Iris pigment epithelial cell (primary cell): Measurements from ENCODE around the gene CIZ1.

ENCODE experiments used
- DNase-seq: peaks from one replicate; pipeline ENCODE4 v3.0.0-alpha.2; 2011; ENCODE audit warnings: low read depth

CIZ1 gene

GRCh38 chr9:128214571-128215490 is 23.5 kb upstream of the CIZ1 start:
- DNase-seq: peak; percentile 19

GRCh38 chr9:128213746-128214497 is 22.6 kb upstream of the CIZ1 start:
- no peak for DNase-seq

DNA sequence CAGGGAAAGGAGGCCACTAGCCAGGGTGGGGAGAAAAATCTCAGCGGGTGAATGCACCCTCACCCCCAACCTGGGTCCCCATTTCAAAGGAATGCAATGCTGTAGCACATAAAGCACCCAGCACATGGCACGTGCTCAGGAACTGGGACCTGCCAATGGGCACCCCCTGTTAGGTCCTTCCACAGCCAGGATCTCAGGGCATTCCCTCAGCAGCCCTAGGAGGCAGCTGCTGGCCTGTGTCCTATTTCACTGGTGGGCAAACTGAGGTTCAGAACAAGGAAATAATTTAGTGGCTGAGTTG is 20.6 kb upstream of the CIZ1 start:
- DNase-seq: no peak

DNA sequence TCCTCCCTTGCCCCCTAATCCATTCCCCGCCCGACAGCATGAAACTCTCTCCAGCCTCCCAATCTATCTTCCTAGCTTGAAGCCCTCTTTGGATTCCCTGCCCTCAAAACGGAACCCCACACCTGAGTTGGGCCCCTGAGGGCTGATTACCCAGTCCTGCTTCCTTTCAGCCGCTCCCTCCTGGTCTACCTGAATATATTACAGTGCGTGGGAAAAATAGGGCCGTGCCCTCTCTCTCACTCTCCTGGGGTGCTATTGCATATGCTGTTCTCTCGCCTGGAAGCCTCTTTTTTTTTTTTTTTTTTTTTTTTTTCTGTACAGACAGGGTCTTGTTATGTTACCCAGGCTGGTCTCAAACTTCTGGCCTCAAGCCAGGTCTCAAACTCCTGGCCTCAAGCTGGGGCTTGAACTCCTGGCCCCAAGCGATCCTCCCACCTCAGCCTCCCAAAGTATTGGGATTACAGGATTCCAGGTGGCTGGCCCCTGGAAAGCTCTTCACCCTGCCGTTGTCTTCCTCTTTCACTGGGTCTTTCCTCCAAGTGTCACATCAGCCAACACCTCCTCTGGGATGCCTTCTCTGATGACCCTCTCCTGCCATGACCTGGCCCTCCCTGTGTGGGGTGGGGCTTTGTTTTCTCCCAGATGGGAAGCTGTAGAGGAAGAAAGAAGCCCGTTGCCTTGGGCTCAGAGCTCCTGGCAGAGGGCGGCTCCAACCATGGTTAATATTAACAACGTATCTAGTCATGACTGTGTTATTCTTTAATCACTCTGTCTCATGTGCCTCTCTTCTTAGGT is 20.0 kb upstream of the CIZ1 start:
- DNase-seq: no peak

- DNase-seq: no peak
Measured at GRCh38 chr9:128208946-128209669, 17.7 kb upstream of the CIZ1 start.

- no peak for DNase-seq
Measured at GRCh38 chr9:128208386-128208785, 17.0 kb upstream of the CIZ1 start.

DNA sequence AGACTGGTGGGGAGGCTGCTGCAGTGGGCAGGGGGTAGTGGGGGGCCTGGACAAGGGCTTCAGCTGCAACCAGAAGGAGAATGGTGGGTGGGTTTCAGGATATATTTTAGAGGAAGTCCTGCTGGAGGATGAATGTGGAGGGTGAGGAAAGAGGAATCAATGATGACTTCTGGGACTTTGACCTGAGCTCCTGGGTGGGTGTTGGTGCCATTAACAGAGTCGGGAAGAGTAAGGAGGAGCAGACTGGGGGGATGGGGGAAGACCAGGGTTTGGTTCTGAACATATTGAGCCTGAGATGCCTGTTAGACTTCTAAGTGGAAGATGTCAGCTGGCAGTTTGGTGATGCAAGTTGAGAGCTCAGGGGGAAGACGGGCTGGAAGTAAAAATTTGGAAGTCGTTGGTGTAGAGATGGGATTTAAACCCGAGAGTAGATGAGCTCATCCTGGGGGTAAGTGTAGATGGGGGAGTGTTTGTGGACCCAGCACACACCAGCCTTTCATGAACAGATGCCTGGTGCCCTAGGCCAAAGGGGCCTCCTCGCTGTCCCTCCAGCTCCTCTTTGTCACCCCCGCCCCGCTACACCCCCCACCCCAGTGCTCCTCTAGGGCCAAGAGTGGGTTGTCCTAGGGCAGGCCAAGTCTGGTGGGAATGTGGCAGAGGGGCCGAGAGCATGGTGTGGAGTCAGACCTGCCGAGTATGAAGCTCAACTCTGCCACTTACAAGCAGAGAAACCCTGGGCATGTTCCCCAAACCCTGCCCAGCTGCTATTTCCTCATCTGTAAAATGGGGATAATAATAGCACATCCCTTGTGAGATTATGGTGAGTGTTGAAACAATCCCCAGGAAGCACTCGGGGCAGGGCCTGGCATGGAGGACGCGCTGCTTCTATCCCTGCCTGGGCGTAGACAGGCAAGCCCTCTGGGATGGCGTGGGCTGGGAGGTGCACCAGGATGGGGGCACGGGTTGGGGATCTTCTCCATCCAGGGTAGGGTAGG is 15.8 kb upstream of the CIZ1 start:
- DNase-seq: no peak

GRCh38 chr9:128206484-128206883 is 15.1 kb upstream of the CIZ1 start:
- DNase-seq: no peak

GRCh38 chr9:128205296-128205944 is 14.0 kb upstream of the CIZ1 start:
- no peak for DNase-seq

GRCh38 chr9:128204858-128205257 is 13.5 kb upstream of the CIZ1 start:
- no peak for DNase-seq

- peak; percentile 30 for DNase-seq
Measured at GRCh38 chr9:128203707-128204551, 12.6 kb upstream of the CIZ1 start.

DNA sequence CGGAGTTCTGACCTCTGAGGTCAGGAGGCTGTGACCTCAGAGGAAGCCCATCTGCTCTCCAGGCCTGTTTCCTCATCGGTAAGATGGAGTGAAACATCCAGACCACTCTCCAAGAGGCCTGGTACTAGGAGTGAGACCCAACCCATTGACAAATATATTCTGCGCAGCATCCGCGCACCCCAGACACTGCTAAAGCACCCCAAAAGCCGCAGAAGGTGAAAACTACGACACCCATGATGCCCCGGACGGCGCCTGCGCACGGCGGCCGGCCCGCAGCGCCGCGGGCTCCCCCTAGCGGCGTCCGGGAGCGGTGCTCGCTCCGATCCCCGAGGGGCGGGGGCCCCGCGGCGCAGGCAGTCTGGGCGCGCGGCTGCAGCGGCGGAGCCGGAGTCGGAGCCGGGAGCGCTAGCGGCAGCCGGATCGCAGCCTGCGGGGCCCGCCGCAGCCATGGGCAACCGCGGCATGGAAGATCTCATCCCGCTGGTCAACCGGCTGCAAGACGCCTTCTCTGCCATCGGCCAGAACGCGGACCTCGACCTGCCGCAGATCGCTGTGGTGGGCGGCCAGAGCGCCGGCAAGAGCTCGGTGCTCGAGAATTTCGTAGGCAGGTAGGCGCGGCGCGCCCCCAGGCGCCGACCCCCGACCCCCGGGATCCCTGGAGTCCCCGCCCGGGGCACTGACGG is 11.8 kb upstream of the CIZ1 start, which contains the start of gene DNM1:
Gene DNM1, plus strand, starts transcription at position 356 of the 683 bp plus-strand sequence. Its CDS starts 92 bp downstream, at position 448.
- peak; percentile 45 for DNase-seq

GRCh38 chr9:128202648-128203023 is 11.3 kb upstream of the CIZ1 start:
- DNase-seq: no peak

DNA sequence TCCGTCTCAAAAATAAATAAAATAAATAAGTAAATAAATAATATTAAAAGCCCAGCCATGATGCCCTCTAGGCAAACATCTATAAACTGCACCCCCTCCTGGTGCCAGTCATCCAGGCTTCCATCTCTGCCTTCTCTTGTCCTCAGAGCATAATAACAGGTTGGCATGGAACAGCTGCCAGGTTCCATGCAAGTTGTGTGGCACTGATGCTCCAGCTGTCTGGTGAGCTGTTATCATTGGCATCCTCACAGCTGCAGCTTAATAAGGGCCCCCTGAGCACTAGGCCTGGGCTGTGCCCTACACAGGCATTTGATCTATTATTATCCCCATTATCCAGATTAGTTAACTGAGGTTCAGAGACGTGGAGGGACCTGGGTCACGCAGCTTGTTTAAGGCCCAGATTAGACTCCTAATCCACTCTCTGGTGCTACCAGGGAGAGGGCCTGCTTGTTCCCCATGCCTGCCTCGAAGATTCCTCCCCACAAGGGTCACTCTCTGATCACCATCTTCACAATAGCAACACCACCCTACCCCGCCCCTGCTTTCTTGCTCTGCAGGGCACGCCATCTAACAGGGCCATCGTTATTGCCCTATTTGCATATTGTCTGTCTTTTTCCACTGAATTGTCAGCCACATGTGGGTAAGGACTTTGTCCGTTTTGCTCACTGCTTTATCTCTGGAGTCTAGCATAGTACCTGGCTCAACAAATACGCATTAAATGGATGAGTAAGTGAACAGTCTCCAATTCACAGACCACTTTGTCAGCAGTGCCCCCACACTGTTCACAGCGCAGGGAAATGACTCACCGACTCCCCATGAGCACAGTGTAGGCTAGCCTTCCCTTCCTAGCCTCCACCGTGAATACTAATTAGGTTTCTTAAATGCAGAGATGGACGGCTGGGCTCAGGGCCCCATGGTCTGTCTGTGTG is 10.3 kb upstream of the CIZ1 start:
- DNase-seq: peak; percentile 70

DNA sequence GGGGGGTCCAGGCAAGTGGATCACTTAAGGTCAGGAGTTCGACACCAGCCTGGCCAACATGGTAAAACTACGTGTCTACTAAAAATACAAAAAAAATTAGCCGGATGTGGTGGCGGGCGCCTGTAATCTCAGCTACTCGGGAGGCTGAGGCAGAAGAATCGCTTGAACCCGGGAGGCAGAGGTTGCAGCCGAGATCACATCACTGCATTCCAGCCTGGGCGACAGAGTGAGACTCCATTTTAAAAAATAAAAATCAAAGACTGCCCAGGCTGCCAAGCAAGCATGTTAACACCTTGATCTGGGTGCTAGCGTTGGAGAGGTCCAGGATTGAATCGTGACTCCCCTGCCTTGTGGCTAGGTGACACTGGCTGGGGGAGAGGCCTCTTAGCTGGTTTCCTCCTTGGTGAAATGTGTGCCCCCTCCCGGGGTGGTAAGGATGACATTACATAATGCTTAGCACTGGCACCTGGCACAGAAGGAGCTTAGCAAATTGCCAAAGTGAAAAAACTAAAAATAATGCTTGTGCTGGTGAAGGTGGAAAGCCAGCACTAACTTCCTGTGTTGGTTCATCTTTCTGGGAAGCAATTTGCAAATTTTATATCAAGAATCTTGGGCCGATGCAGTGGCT is 2.2 kb upstream of the CIZ1 start:
- DNase-seq: no peak

DNA sequence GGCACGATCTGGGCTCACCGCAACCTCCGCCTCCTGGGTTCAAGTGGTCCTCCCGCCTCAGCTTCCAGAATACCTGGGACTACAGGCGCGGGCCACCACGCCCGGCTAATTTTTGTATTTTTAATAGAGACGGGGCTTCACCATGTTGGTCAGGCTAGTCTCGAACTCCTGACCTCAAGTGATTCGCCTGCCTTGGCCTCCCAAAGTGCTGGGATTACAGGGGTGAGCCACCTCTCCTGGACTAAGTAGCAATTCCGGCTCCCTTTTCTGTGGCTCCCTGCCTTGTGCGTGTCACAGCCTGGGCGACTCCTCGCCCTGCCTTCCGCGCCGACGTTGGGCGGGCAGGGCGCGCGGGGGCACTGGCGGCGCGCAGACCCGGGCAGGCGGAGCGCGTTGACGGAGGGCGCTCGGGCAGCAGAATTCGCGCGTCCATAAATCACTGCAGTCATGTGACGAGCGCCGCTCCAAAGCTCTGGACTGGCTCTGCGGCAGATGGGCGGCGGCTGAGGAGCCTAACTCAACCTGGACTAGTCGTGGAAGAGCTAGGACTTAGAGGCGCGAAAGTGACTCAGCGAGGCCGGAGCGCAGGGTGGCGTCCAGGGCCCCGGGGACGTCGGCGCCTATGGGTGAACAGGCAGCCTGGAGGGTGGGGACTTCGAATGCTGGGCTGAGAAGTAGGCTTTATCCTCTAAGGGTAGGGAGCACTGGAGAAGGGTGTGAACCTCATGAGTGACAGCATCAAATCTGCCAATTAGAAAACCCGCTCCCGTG is 1.4 kb upstream of the CIZ1 start:
- peak; percentile 84 for DNase-seq
